ENCODE results near the gene NCR1. TPM values are rescaled to one million over a fixed set of nuclear protein-coding genes. Genes with fewer than 3 reads are reported as not detected.

The NCR1 gene
- total and polyA plus RNA-seq, 7 experiments from 2014 or later, result 0.65 to 22.1 (median 1.6) TPM; not detected in 3

DNA sequence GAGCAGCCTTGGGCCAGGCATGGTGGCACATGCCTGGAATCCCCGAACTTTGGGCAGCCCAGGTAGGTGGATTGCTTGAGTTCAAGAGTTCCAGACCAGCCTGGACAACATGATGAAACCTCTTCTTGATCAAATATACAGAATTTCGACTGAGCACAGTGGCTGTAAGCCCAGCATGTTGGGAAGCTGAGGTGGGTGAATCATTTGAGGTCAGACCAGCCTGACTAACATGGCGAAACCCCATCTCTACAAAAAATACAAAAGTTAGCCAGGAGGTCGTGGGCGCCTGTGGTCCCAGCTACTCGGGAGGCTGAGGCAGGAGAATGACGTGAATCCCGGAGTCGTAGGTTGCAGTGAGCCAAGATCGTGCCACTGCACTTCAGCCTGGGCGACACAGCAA lies 49.4 kb downstream of the NCR1 start:
- H3K4me3 Mint-ChIP-seq, result no peak overlapping the region
- no peak overlapping the region for H3K4me3 ChIP-seq (ENCODE audit: low read length)
- H3K27ac Mint-ChIP-seq, result no peak overlapping the region
- H3K27me3 Mint-ChIP-seq, result peaks cover 2 to 14% (median 11%) of the 10 kb centered on the region in 5 donors
- peaks cover 0 to 5% (median 0%) of the 10 kb centered on the region in 11 donors for H3K9me3 Mint-ChIP-seq
- H3K27me3 ChIP-seq (ENCODE audit: control insufficient read depth in 2 of 2, insufficient read depth in 2 of 2, low read length in 2 of 2), result peaks cover 0 to 5% of the 10 kb centered on the region in 2 donors
- ATAC-seq, result no peak
- no peaks in the 10 kb centered on the region for H3K36me3 ChIP-seq (ENCODE audit: control insufficient read depth in 2 of 3, insufficient read depth in 3 of 3, low read length in 3 of 3)
- ChIA-PET CTCF (no interaction called here), POLR2A (no interaction called here)
- no peaks in the 10 kb centered on the region for H3K36me3 Mint-ChIP-seq
- no peaks in the 10 kb centered on the region for H3K9me3 ChIP-seq (ENCODE audit: control insufficient read depth in 2 of 3, low read length in 3 of 3)
- no peak overlapping the region for H3K27ac ChIP-seq (ENCODE audit: low read depth, low read length)
- H3K4me1 Mint-ChIP-seq, result peaks cover 0 to 12% (median 7%) of the 10 kb centered on the region in 7 donors
- H3K4me1 ChIP-seq (ENCODE audit: control insufficient read depth in 2 of 2, insufficient read depth in 2 of 2, low read length in 2 of 2), result no peaks in the 10 kb centered on the region
- DNase-seq, result no peak
- intact Hi-C loops (cut with micrococcal nuclease), result no loop called here

- peak; percentile 46 for ATAC-seq
- no peak overlapping the region for H3K4me3 ChIP-seq (ENCODE audit: low read length)
Observed at GRCh38 chr19:54959840-54960239, 53.9 kb downstream of the NCR1 start.

More at GRCh38 chr19:54959840-54960239, 53.9 kb downstream of the NCR1 start:
- intact Hi-C loops (cut with micrococcal nuclease), result no loop called here
- Mint-ChIP-seq H3K4me1 (peaks cover 0 to 12% (median 7%) of the 10 kb centered on the region in 7 donors), H3K4me3 (peak overlapping the region in 4 of 10 donors; percentile 21 to 75 (median 44)), H3K27ac (peak overlapping the region in 1 of 9 donors; percentile 60), H3K36me3 (no peaks in the 10 kb centered on the region), H3K27me3 (peaks cover 0 to 14% (median 11%) of the 10 kb centered on the region in 5 donors), H3K9me3 (peaks cover 0 to 13% (median 0%) of the 10 kb centered on the region in 11 donors)
- H3K36me3 ChIP-seq (ENCODE audit: control insufficient read depth in 2 of 3, insufficient read depth in 3 of 3, low read length in 3 of 3), result no peaks in the 10 kb centered on the region
- H3K27me3 ChIP-seq (ENCODE audit: control insufficient read depth in 2 of 2, insufficient read depth in 2 of 2, low read length in 2 of 2), result peaks cover 0 to 5% of the 10 kb centered on the region in 2 donors
- no peak overlapping the region for H3K27ac ChIP-seq (ENCODE audit: low read depth, low read length)
- ChIA-PET POLR2A (no interaction called here), CTCF (no interaction called here)
- no peaks in the 10 kb centered on the region for H3K4me1 ChIP-seq (ENCODE audit: control insufficient read depth in 2 of 2, insufficient read depth in 2 of 2, low read length in 2 of 2)
- DNase-seq, result no peak
- H3K9me3 ChIP-seq (ENCODE audit: control insufficient read depth in 2 of 3, low read length in 3 of 3), result no peaks in the 10 kb centered on the region

Other genes starting within 250 kb of the NCR1 start
- gene LILRB4, start 243.2 kb upstream of the NCR1 start, total RNA-seq, result 10 to 100 TPM in 1 of 5 experiments, 1 to 10 TPM in 3, under 1 TPM in 1; 0.15 to 20.2 (median 2.5) TPM
- not detected for gene LILRB4, start 243.2 kb upstream of the NCR1 start, polyA plus RNA-seq
- gene KIR3DL3, start 181.7 kb upstream of the NCR1 start, total RNA-seq, result not detected
- gene KIR3DL3, start 181.7 kb upstream of the NCR1 start, polyA plus RNA-seq, result not detected
- 1 to 10 TPM in 1 of 5 experiments, under 1 TPM in 1, not detected in 3; 0.27 to 4.0 TPM for gene KIR2DL3, start 167.6 kb upstream of the NCR1 start, total RNA-seq
- under 1 TPM in 1 of 2 donors, not detected in 1; 0.11 TPM for gene KIR2DL3, start 167.6 kb upstream of the NCR1 start, polyA plus RNA-seq
- gene KIR2DL1, start 136.4 kb upstream of the NCR1 start, total RNA-seq, result 1 to 10 TPM in 2 of 5 experiments, not detected in 3; 1.0 to 1.2 TPM
- gene KIR2DL1, start 136.4 kb upstream of the NCR1 start, polyA plus RNA-seq, result not detected
- gene KIR2DL4, start 102.5 kb upstream of the NCR1 start, total RNA-seq, result under 1 TPM in 3 of 5 experiments, not detected in 2; 0.15 to 0.48 (median 0.44) TPM
- gene KIR2DL4, start 102.5 kb upstream of the NCR1 start, polyA plus RNA-seq, result not detected
- gene KIR3DL1, start 89.7 kb upstream of the NCR1 start, total RNA-seq, result 1 to 10 TPM in 2 of 5 experiments, not detected in 3; 1.1 to 2.0 TPM
- gene KIR3DL1, start 89.7 kb upstream of the NCR1 start, polyA plus RNA-seq, result under 1 TPM in 1 of 2 donors, not detected in 1; 0.14 TPM
- 1 to 10 TPM in 2 of 5 experiments, not detected in 3; 1.3 to 3.5 TPM for gene KIR2DS4, start 73.5 kb upstream of the NCR1 start, total RNA-seq
- gene KIR2DS4, start 73.5 kb upstream of the NCR1 start, polyA plus RNA-seq, result under 1 TPM in 1 of 2 donors, not detected in 1; 0.24 TPM
- 1 to 10 TPM in 2 of 5 experiments, under 1 TPM in 1, not detected in 2; 0.94 to 6.1 (median 1.3) TPM for gene KIR3DL2, start 55.7 kb upstream of the NCR1 start, total RNA-seq
- gene KIR3DL2, start 55.7 kb upstream of the NCR1 start, polyA plus RNA-seq, result 1 to 10 TPM in 1 of 2 donors, under 1 TPM in 1; 0.40 to 1.5 TPM
- 100 to 1,000 TPM in 1 of 5 experiments, 1 to 10 TPM in 1, not detected in 3; 8.5 to 110 TPM for gene FCAR, start 31.9 kb upstream of the NCR1 start, total RNA-seq
- not detected for gene FCAR, start 31.9 kb upstream of the NCR1 start, polyA plus RNA-seq
- not detected for gene NLRP7, start 41.4 kb downstream of the NCR1 start, total RNA-seq
- gene NLRP7, start 41.4 kb downstream of the NCR1 start, polyA plus RNA-seq, result not detected
- 10 to 100 TPM in 1 of 5 experiments, 1 to 10 TPM in 4; 3.7 to 18.6 (median 6.4) TPM for gene NLRP2, start 60.2 kb downstream of the NCR1 start, total RNA-seq
- 1 to 10 TPM; 2.2 to 5.5 TPM for gene NLRP2, start 60.2 kb downstream of the NCR1 start, polyA plus RNA-seq
- 1 to 10 TPM in 1 of 5 experiments, under 1 TPM in 4; 0.27 to 1.2 (median 0.51) TPM for gene GP6, start 132.1 kb downstream of the NCR1 start, total RNA-seq
- gene GP6, start 132.1 kb downstream of the NCR1 start, polyA plus RNA-seq, result under 1 TPM; 0.14 to 0.33 TPM
- 10 to 100 TPM; 14.5 to 24.8 (median 19.0) TPM for gene RDH13, start 157.0 kb downstream of the NCR1 start, total RNA-seq
- gene RDH13, start 157.0 kb downstream of the NCR1 start, polyA plus RNA-seq, result 10 to 100 TPM in 1 of 2 donors, 1 to 10 TPM in 1; 9.4 to 24.8 TPM
- 1 to 10 TPM in 4 of 5 experiments, under 1 TPM in 1; 0.76 to 6.8 (median 2.0) TPM for gene EPS8L1, start 169.7 kb downstream of the NCR1 start, total RNA-seq
- under 1 TPM in 1 of 2 donors, not detected in 1; 0.09 TPM for gene EPS8L1, start 169.7 kb downstream of the NCR1 start, polyA plus RNA-seq
- gene PPP1R12C, start 211.5 kb downstream of the NCR1 start, total RNA-seq, result 100 to 1,000 TPM; 107 to 180 (median 144) TPM
- 1 to 10 TPM; 3.8 to 6.6 TPM for gene PPP1R12C, start 211.5 kb downstream of the NCR1 start, polyA plus RNA-seq
- 1 to 10 TPM in 2 of 5 experiments, under 1 TPM in 1, not detected in 2; 0.63 to 5.6 (median 1.4) TPM for gene TNNT1, start 243.1 kb downstream of the NCR1 start, total RNA-seq
- gene TNNT1, start 243.1 kb downstream of the NCR1 start, polyA plus RNA-seq, result not detected

All from naive thymus-derived CD4-positive, alpha-beta T cell (primary cell).